CD4-positive, alpha-beta T cell treated with Interleukin-17A for 4 hours (primary cell): Measurements from ENCODE around the gene TEX47.

Experiments used
- DNase-seq: peaks from one replicate; pipeline ENCODE4 v3.0.0-alpha.2; 2020; ENCODE audit warnings: mixed read lengths

TEX47 gene

GRCh38 chr7:88795553-88795952 is at the start of gene TEX47:
Gene TEX47 (minus strand): TSS chr7:88795737. CDS start chr7:88794942, 795 bp downstream.
- DNase-seq, result no peak

GRCh38 chr7:88845091-88845490 is 49.6 kb upstream of the TEX47 start:
- no peak for DNase-seq

DNA sequence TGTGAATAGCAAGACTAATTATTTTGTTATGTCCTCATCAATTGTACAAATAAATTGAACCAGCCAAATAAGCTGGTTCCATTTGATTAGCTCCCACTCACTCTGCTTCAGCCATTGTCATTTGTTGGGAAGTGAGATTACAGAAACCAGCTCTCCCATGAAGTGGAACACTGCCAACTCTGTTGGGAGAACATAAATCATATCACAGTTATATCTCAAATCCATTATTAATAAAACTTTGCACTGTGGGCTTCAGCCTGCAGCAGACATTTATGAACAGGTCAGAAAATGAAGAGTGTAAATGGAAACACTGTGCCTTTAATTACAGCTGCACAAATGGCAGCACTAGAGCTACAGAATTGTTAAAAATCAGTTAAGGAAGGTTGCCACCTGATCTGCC is 46.7 kb upstream of the TEX47 start:
- no peak for DNase-seq

DNA sequence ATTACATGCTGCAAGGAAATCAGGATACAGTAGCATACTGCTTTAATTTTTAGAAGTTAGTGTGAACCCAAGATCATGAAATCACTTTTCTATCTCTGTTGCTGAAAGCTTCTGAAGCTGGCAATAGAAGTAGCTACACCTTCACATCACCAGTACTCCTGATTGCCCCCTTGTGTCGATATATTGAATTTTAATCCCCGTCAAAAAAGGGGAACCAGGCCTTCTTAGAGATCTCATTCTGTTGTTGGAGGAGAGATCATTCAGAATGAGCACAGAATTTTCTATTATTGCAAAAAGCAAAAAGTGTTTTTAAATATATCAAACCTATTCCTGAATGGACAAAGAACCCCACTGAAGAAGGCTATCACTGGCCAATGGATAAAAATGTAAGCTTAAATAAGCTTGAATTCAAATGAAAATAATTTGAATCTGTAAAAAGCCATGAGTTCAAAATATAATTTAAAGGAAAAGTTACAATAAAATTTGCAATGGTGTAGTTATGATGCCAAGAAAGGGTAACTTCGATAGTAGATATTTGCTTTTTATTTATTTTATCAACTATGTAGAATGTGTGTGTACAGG is 39.7 kb upstream of the TEX47 start:
- DNase-seq, result no peak

DNA sequence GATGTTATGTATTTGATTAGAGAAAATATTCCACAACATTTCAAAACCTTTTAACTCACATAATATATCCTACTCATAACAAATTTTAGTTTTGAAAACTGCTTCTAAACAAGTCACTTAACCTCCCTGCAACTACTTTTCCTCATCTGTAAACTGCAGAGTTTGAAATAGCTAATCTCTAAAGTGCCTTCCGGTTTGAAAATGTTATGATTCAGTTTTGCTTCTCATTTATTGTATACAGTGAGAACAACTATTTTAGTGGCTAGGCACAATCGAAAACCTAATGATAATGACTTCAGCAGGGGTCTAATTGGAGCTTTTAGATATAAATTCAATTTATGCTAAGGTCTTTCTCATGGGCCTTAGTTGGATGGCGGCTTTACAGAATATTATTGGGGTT is 30.7 kb upstream of the TEX47 start:
- DNase-seq, result no peak

DNA sequence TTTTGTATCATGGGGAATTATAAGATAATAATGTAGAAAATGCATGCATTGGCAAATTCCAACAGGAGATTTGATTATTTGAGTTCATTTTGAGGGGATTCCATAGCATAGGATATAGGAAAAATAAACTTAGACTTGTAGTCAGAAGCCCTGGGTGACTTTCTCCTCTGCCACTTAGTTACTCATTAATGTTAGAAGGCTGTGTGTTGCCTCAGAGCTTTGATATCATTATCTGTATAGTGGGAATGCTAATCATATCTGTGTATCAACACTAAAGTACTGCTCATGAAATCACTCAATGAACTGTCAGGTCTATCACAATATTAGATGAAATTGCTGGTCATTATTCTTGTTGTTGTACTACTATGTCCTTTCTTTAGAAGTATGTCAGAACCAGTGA is 23.0 kb upstream of the TEX47 start:
- no peak for DNase-seq

- DNase-seq, result no peak
Measured at GRCh38 chr7:88806280-88807037, 10.9 kb upstream of the TEX47 start.

DNA sequence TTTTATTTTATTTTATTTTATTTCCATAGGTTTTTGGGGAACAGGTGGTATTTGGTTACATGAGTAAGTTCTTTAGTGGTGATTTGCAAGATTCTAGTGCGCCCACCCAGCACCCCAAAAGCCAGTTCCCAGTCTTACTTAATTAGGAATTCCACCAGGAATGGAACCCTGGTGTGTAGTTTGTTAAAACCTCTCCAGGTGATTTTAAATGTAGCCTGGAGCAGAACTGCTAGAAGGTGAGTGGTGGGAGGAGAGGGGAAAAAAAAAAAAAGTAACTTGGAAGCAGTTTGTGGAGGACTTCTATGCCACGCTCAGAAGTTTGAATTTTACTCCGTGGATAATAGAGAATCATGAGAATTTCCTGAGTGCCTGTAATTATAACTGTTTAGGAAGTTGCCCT is 5.5 kb upstream of the TEX47 start:
- no peak for DNase-seq

GRCh38 chr7:88792361-88792760 is 3.2 kb downstream of the TEX47 start:
- no peak for DNase-seq

DNA sequence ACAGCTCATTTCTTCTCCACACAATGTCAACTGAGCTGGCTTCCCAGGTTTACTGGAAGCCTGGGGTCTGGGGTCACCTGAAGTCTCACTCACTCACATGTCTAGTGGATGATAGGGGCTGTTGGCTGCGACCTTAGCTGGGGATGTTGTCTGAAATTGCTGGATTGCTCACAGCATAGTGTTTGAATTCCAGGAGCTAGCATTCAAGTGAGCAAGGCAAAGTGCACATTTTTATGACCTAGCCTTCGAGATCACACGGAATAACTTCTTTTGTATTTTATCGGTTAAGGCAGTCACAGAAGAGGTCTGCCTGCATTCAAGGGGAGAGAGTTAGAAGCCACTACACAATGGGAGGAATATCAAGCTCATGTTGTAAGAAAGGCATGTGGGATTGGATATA is 3.6 kb downstream of the TEX47 start:
- no peak for DNase-seq

DNA sequence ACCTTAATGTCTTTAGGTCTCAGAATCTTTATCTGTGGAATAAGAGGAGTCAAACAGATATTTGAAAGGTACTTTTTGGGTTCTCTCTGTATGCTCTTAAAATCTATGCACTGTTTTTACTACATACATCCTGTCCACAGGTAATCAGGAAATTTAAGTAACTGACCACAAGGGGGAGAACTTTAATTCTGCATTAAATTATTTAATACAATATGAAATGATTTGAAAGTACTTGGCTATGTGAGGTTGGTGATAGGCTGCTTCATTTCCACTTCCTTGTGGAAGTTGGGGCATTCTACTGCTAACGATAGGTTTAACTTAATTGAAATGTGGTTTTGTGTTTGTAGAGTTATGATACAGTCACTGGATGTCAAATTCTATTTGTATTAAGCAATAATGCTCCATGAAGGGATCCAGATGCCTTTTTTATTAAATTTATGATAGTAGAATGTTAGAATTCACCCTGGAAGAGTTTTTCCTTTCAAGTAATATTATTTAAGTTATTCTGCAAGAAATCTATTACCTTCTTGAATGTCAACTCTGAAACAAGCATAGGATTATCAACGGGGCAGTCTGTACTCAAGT is 6.0 kb downstream of the TEX47 start:
- no peak for DNase-seq

DNA sequence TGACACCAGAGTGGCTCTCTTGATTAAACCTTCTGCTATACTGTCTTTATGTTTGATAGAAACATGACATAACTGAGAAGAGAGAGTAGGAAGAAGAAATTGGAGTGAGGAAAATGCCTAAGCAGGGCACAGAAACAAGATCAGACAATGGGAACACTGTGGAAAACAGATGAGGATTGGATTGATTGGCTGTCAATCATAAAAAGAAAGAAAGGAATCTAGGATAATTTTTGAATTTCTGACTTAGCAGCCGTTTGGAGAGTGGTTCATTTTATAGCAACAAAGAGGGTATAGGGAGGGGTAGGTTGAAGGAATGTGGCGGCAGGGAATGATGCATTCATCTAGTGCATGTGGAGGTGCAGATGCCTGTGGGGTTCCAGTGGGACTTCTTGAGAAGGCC is 7.8 kb downstream of the TEX47 start:
- no peak for DNase-seq

- DNase-seq, result no peak
Measured at GRCh38 chr7:88775838-88776237, 19.7 kb downstream of the TEX47 start.

DNA sequence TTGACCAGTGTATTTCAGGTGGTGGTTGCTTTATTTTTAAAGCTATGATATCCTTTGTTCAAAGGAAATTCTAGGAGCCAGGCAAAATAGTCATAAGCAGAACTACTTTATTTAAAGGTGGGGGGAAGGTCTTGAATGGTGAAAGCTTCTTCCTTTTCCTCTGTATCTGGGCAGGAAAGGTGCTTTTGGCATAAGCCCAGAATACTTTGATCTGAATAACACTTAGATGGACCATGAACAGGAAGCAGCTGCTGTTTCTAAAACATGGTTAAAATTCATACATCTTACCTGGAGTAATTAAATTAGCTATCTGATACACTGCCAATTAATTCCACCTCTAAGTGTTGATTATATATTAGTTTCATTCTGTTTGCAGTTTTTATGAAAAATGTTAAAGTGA is 22.8 kb downstream of the TEX47 start:
- DNase-seq, result no peak

DNA sequence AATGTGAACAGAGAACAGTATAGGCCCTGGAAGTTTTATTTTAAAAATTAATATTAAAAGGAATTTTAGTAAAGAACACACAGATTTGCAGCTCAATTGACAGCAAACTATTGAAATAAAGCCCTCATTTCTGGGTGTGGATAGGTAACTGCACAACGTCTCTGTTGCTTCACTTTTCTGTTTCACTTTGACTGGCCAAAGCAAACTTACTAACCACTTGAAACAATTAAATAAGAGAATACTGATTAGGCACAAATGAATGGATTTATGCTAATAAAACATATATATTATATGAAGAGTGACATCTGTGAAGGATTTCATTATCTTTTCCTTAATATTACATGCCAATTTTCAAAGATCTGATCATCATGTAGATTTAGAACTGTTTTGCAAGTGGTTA is 24.1 kb downstream of the TEX47 start:
- no peak for DNase-seq

DNA sequence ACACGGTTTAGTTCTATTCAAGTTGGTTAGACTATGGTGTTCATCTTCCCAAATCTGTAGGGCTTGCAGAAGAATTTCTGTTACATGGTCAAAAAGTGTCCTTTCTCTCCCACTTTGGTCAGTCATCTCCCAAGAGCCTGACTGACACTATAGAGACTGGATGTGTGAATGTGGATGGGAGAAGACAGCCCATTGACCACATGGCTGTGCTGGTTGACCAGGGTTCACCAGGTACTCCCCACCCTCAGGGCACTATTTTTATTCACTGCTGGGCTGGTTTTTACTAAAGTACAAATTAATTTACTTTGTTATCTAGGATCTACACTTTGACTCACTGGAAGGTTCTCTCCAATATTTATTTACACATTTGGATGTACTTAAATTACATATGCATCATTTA is 33.8 kb downstream of the TEX47 start:
- DNase-seq, result no peak

GRCh38 chr7:88760136-88760515 is 35.4 kb downstream of the TEX47 start:
- DNase-seq, result no peak

GRCh38 chr7:88759230-88760135 is 36.1 kb downstream of the TEX47 start, which contains the start of gene ZNF804B:
Gene ZNF804B (plus strand): TSS chr7:88759700. CDS start chr7:88759977, 277 bp downstream.
- DNase-seq, result no peak

- DNase-seq, result no peak
Measured at GRCh38 chr7:88758381-88759229, 36.9 kb downstream of the TEX47 start.

DNA sequence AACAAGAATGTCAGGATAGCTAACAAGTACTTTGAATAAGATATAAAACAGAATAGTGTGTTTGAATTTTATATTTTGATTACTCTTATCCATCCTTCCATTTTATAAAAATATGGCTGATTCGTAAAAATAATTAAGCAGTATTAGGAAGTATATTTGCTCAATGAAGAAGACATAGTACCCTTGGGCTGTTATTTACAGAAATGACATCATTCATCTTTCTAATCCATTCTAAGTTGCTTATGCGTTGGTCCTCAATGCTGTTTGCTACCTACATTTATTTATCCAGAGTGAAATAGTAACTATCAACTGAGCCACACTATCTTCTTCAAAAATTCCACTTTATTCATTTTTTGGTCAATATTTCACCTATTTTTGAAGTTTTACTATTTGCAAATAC is 38.2 kb downstream of the TEX47 start:
- DNase-seq, result no peak

- no peak for DNase-seq
Measured at GRCh38 chr7:88756802-88757201, 38.7 kb downstream of the TEX47 start.

DNA sequence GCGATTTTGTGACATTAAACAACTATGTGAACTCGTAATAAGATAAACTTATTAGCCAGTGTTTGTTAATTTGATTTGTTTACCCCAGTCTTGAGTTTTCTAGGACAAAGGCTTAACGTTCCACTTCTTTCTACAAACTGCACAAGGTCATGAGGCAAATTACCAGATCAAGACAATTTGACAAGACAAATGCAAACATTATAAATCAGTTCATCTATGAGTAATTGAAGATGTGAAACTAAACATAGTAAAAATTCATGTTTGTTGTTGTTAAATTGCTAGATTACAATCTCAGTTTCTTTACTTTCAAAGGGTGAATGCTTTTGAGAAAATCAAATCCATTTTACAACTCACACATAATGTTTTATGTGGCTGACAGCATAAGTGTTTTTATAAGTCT is 49.4 kb downstream of the TEX47 start:
- no peak for DNase-seq
